GM18511 (cell line): ENCODE measurements around the gene RAD9A.

ENCODE experiments used
- ATAC-seq: cut with Tn5 transposase; IDR thresholded peaks from one replicate; pipeline ENCODE4 v1.9.1; 2021; ENCODE audit warnings: mild to moderate bottlenecking, moderate library complexity; ENCODE audit not compliant: unreplicated experiment

RAD9A gene

GRCh38 chr11:67438158-67438902 lies 46.5 kb downstream of the RAD9A start:
- no peak for ATAC-seq

DNA sequence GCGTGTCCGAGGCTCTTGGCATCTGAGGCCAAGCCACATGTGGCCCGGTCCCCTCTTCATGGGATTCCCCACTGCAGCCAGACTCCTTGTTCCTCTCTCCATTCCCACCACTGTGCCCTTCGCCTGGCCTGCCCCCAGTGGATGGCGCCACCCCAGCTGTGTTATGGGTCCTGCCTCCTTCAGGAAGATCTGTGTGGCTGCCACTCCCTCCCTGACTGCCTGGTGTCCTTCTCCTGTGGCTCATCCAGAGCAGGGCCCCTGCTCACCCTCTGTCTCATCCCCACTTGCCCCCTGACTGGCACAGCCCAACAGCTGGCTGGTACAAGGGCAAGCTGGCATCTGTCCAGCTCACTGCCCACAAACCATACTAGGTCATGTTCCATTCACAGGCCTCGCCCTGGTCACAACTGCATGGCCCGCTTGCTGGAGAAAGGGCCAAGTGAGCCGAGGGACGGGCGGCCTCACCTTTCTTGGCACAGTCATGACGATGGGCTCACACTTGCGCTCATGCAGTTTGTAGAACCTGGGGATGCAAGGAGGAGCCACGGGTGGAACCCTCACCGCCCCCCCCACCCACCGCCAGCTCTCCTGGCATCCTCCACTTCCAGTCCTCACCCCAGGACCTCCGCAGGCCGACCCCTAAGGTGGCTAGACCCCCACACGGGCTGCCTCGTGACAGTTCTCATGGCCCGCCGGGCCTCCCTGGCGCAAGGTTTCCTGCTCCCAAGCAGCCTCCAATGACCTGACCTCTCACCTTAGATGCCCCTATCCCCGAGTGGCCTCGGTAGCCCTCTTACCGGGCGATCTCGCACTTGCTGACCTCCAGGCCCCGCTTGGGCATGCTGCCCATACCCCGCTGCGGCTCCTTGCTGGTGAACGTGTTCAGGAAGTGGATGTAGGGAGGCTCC lies 47.8 kb downstream of the RAD9A start:
- no peak for ATAC-seq

GRCh38 chr11:67440229-67441097 lies 48.7 kb downstream of the RAD9A start:
- no peak for ATAC-seq

GRCh38 chr11:67441098-67441563 lies 49.3 kb downstream of the RAD9A start:
- no peak for ATAC-seq

GRCh38 chr11:67441731-67442351 lies 50.1 kb downstream of the RAD9A start:
- ATAC-seq: no peak

DNA sequence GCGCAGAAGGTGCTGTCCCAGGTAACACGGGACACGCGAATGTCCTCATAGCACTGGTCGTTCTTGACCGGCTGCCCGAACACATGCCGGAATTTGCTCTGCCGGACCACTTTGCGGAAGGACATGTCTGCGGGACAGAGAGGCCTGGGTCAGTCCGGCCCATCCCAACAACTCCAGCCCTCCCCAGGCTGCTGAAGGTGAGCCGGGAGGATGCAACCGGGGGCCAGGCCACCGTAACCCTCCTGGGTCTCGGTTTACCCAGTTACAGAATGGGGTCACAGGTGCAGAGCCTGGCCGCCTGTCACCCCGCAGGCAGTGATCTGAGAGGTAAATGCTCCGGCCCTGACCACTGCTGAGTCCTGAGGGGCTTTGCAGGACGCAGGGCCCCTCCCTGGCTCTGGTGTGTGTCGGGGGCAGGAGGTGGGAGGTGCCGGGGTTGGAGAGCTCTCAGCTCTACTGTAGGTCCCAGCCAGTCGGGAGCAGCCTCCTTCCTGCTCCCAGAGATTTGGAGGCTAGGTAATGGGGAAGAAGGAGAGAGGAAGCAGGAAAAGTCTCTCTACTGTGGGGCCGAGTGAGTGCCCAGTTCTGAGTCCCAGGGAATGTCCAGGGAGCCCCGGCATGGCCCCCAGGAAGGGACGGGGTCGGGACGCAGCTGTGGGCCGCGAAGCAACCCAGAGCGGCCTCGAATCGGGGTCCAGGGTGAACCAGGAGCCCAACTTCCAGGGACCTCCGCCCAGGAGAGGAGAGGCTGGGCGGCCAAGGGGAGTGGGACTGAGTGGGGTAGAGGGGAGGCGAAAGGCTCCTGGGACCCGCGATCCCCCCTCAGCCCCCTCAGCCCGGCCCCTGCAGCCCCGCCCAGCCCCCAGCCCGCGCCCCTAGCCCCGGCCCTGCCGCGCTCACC lies 51.0 kb downstream of the RAD9A start:
- no peak for ATAC-seq

GRCh38 chr11:67445515-67445914 lies 53.7 kb downstream of the RAD9A start:
- ATAC-seq: no peak
